Measurements from ENCODE around the gene AAR2.

The AAR2 gene

GRCh38 chr20:36214684-36215256 lies 21.5 kb upstream of the AAR2 start:
- DNase-seq, result peak; percentile 35
- 60% methylated on average over 5 of the region's 5 CpGs for WGBS
- no peaks in the 10 kb centered on the region for H3K79me1 ChIP-seq (replicated peaks; ENCODE audit: low read length, poor library complexity, severe bottlenecking)
- no peak overlapping the region for H4K8ac ChIP-seq (ENCODE audit: low read length)
- H3K36me3 ChIP-seq (ENCODE audit: control insufficient read depth in 1 of 2, insufficient read depth in 2 of 2, low read depth in 1 of 2, low read length in 2 of 2), result peaks cover 29 to 72% of the 10 kb centered on the region in 2 experiments
- H3K4me2 ChIP-seq (ENCODE audit: low read length, poor library complexity, severe bottlenecking), result no peak overlapping the region
- no peak overlapping the region for H3K27ac ChIP-seq (ENCODE audit: low read length, poor library complexity, severe bottlenecking)
- H2AK5ac ChIP-seq (ENCODE audit: low read length, severe bottlenecking), result no peak overlapping the region
- no peak overlapping the region for H2BK12ac ChIP-seq (ENCODE audit: low read length in 2 of 2)
- no peak overlapping the region for H2BK120ac ChIP-seq (ENCODE audit: low read depth, low read length)
- no peak overlapping the region for H3K18ac ChIP-seq (ENCODE audit: low read depth in 1 of 2, low read length in 2 of 2)
- H3K9ac ChIP-seq (ENCODE audit: low read length), result no peak overlapping the region
- H3K14ac ChIP-seq (ENCODE audit: low read length in 2 of 2), result no peak overlapping the region
- no peak overlapping the region for H3K4ac ChIP-seq (ENCODE audit: low read depth in 1 of 2, low read length in 2 of 2)
- peaks cover 10% of the 10 kb centered on the region for H3K4me1 ChIP-seq (ENCODE audit: control insufficient read depth, insufficient read depth, low read depth, low read length)
- H4K91ac ChIP-seq (ENCODE audit: low read length), result no peak overlapping the region
- no peak overlapping the region for H2BK15ac ChIP-seq (ENCODE audit: low read depth, poor library complexity, severe bottlenecking)
- H3K23ac ChIP-seq (ENCODE audit: low read length in 2 of 2), result no peak overlapping the region
- no peak overlapping the region for H2BK5ac ChIP-seq (ENCODE audit: low read depth, low read length, poor library complexity, severe bottlenecking)
- no peaks in the 10 kb centered on the region for H3K27me3 ChIP-seq (ENCODE audit: control insufficient read depth in 1 of 2, insufficient read depth in 1 of 2, low read length in 2 of 2)
- no peak overlapping the region for H2AFZ ChIP-seq (ENCODE audit: low read depth, low read length)
- no peaks in the 10 kb centered on the region for H3K9me3 ChIP-seq (ENCODE audit: control insufficient read depth, low read length)
- no peak overlapping the region for H3K4me3 ChIP-seq (ENCODE audit: insufficient read depth in 1 of 2, low read depth in 1 of 2, low read length in 2 of 2)

- Histone ChIP-seq H3K79me1 (replicated peaks; ENCODE audit: low read length, poor library complexity, severe bottlenecking) (no peaks in the 10 kb centered on the region), H3K27me3 (ENCODE audit: control insufficient read depth in 1 of 2, insufficient read depth in 1 of 2, low read length in 2 of 2) (no peaks in the 10 kb centered on the region), H3K4me2 (ENCODE audit: low read length, poor library complexity, severe bottlenecking) (no peak overlapping the region), H3K9ac (ENCODE audit: low read length) (no peak overlapping the region), H3K4me1 (ENCODE audit: control insufficient read depth, insufficient read depth, low read depth, low read length) (peaks cover 1% of the 10 kb centered on the region), H4K91ac (ENCODE audit: low read length) (no peak overlapping the region), H3K4ac (ENCODE audit: low read depth in 1 of 2, low read length in 2 of 2) (no peak overlapping the region), H2BK120ac (ENCODE audit: low read depth, low read length) (no peak overlapping the region), H2AK5ac (ENCODE audit: low read length, severe bottlenecking) (no peak overlapping the region), H3K23ac (ENCODE audit: low read length in 2 of 2) (no peak overlapping the region), H3K14ac (ENCODE audit: low read length in 2 of 2) (no peak overlapping the region), H2BK15ac (ENCODE audit: low read depth, poor library complexity, severe bottlenecking) (no peak overlapping the region), H2AFZ (ENCODE audit: low read depth, low read length) (no peak overlapping the region), H2BK12ac (ENCODE audit: low read length in 2 of 2) (no peak overlapping the region), H3K18ac (ENCODE audit: low read depth in 1 of 2, low read length in 2 of 2) (no peak overlapping the region), H2BK5ac (ENCODE audit: low read depth, low read length, poor library complexity, severe bottlenecking) (no peak overlapping the region), H3K36me3 (ENCODE audit: control insufficient read depth in 1 of 2, insufficient read depth in 2 of 2, low read depth in 1 of 2, low read length in 2 of 2) (peaks cover 32 to 71% of the 10 kb centered on the region in 2 experiments), H3K27ac (ENCODE audit: low read length, poor library complexity, severe bottlenecking) (no peak overlapping the region), H3K9me3 (ENCODE audit: control insufficient read depth, low read length) (no peaks in the 10 kb centered on the region), H4K8ac (ENCODE audit: low read length) (no peak overlapping the region), H3K4me3 (ENCODE audit: insufficient read depth in 1 of 2, low read depth in 1 of 2, low read length in 2 of 2) (no peak overlapping the region)
- WGBS, result 96% methylated on average over 4 of the region's 4 CpGs
- DNase-seq, result no peak
Measured at GRCh38 chr20:36215778-36216177, 20.5 kb upstream of the AAR2 start.

- no peak overlapping the region for H2BK120ac ChIP-seq (ENCODE audit: low read depth, low read length)
- H3K4ac ChIP-seq (ENCODE audit: low read depth in 1 of 2, low read length in 2 of 2), result no peak overlapping the region
- H2BK15ac ChIP-seq (ENCODE audit: low read depth, poor library complexity, severe bottlenecking), result no peak overlapping the region
- H2BK5ac ChIP-seq (ENCODE audit: low read depth, low read length, poor library complexity, severe bottlenecking), result no peak overlapping the region
- no peak overlapping the region for H3K18ac ChIP-seq (ENCODE audit: low read depth in 1 of 2, low read length in 2 of 2)
- no peak overlapping the region for H2AK5ac ChIP-seq (ENCODE audit: low read length, severe bottlenecking)
- no peaks in the 10 kb centered on the region for H3K9me3 ChIP-seq (ENCODE audit: control insufficient read depth, low read length)
- no peaks in the 10 kb centered on the region for H3K4me1 ChIP-seq (ENCODE audit: control insufficient read depth, insufficient read depth, low read depth, low read length)
- H3K14ac ChIP-seq (ENCODE audit: low read length in 2 of 2), result no peak overlapping the region
- H3K36me3 ChIP-seq (ENCODE audit: control insufficient read depth in 1 of 2, insufficient read depth in 2 of 2, low read depth in 1 of 2, low read length in 2 of 2), result peaks cover 34 to 75% of the 10 kb centered on the region in 2 experiments
- no peak overlapping the region for H3K4me2 ChIP-seq (ENCODE audit: low read length, poor library complexity, severe bottlenecking)
- DNase-seq, result no peak
- no peak overlapping the region for H3K23ac ChIP-seq (ENCODE audit: low read length in 2 of 2)
- no peaks in the 10 kb centered on the region for H3K79me1 ChIP-seq (replicated peaks; ENCODE audit: low read length, poor library complexity, severe bottlenecking)
- H4K8ac ChIP-seq (ENCODE audit: low read length), result no peak overlapping the region
- WGBS, result 80% methylated on average over 7 of the region's 7 CpGs
- no peak overlapping the region for H4K91ac ChIP-seq (ENCODE audit: low read length)
- H3K27me3 ChIP-seq (ENCODE audit: control insufficient read depth in 1 of 2, insufficient read depth in 1 of 2, low read length in 2 of 2), result no peaks in the 10 kb centered on the region
- H3K27ac ChIP-seq (ENCODE audit: low read length, poor library complexity, severe bottlenecking), result no peak overlapping the region
- H2BK12ac ChIP-seq (ENCODE audit: low read length in 2 of 2), result no peak overlapping the region
- H3K9ac ChIP-seq (ENCODE audit: low read length), result no peak overlapping the region
- no peak overlapping the region for H3K4me3 ChIP-seq (ENCODE audit: insufficient read depth in 1 of 2, low read depth in 1 of 2, low read length in 2 of 2)
- H2AFZ ChIP-seq (ENCODE audit: low read depth, low read length), result no peak overlapping the region
Measured at GRCh38 chr20:36216314-36217025, 19.8 kb upstream of the AAR2 start.

- Histone ChIP-seq H3K23ac (ENCODE audit: low read length in 2 of 2) (no peak overlapping the region), H3K9ac (ENCODE audit: low read length) (no peak overlapping the region), H4K91ac (ENCODE audit: low read length) (no peak overlapping the region), H2BK5ac (ENCODE audit: low read depth, low read length, poor library complexity, severe bottlenecking) (no peak overlapping the region), H3K4me1 (ENCODE audit: control insufficient read depth, insufficient read depth, low read depth, low read length) (no peaks in the 10 kb centered on the region), H3K4ac (ENCODE audit: low read depth in 1 of 2, low read length in 2 of 2) (no peak overlapping the region), H2BK12ac (ENCODE audit: low read length in 2 of 2) (no peak overlapping the region), H2AK5ac (ENCODE audit: low read length, severe bottlenecking) (no peak overlapping the region), H2BK15ac (ENCODE audit: low read depth, poor library complexity, severe bottlenecking) (no peak overlapping the region), H3K27me3 (ENCODE audit: control insufficient read depth in 1 of 2, insufficient read depth in 1 of 2, low read length in 2 of 2) (no peaks in the 10 kb centered on the region), H2BK120ac (ENCODE audit: low read depth, low read length) (no peak overlapping the region), H3K9me3 (ENCODE audit: control insufficient read depth, low read length) (no peaks in the 10 kb centered on the region), H2AFZ (ENCODE audit: low read depth, low read length) (no peak overlapping the region), H3K79me1 (replicated peaks; ENCODE audit: low read length, poor library complexity, severe bottlenecking) (no peaks in the 10 kb centered on the region), H3K18ac (ENCODE audit: low read depth in 1 of 2, low read length in 2 of 2) (no peak overlapping the region), H3K27ac (ENCODE audit: low read length, poor library complexity, severe bottlenecking) (no peak overlapping the region), H3K14ac (ENCODE audit: low read length in 2 of 2) (no peak overlapping the region), H4K8ac (ENCODE audit: low read length) (no peak overlapping the region), H3K4me2 (ENCODE audit: low read length, poor library complexity, severe bottlenecking) (no peak overlapping the region), H3K36me3 (ENCODE audit: control insufficient read depth in 1 of 2, insufficient read depth in 2 of 2, low read depth in 1 of 2, low read length in 2 of 2) (peaks cover 30 to 77% of the 10 kb centered on the region in 2 experiments), H3K4me3 (ENCODE audit: insufficient read depth in 1 of 2, low read depth in 1 of 2, low read length in 2 of 2) (no peak overlapping the region)
- 43% methylated on average over 4 of the region's 4 CpGs for WGBS
- no peak for DNase-seq
Measured at GRCh38 chr20:36217226-36217625, 19.1 kb upstream of the AAR2 start.
